Cardiac muscle cell (in vitro differentiated cells and primary cell): ENCODE results near the gene SCUBE2. TPM values are rescaled to one million over a fixed set of nuclear protein-coding genes. Genes with fewer than 3 reads are reported as not detected.
"Not testable (repeated sequence)": the region's sequence is repeated elsewhere in the genome, so short reads cannot be mapped to it uniquely, and the experiment has no call there.

Source experiments
- DNase-seq, 2 donors: peaks; one replicate each; pipeline versions ENCODE4 v3.0.0 to v3.0.0-alpha.2; 2010 to 2017; ENCODE audit warnings: low read depth in 1 of 2, low spot score in 1 of 2
- H3K27ac ChIP-seq: fragments of 200-600 bp; sonication (generic); 2 replicates; pipeline ENCODE4 v1.5.1; 2016
- H3K27me3 ChIP-seq: fragments of 200-600 bp; sonication (generic); 2 replicates; pipeline ENCODE4 v1.6.0; 2016; ENCODE audit warnings: control low read depth
- H3K36me3 ChIP-seq: fragments of 200-600 bp; sonication (generic); 2 replicates; pipeline ENCODE4 v1.5.1; 2016; ENCODE audit warnings: control low read depth
- H3K4me1 ChIP-seq: fragments of 200-600 bp; sonication (generic); 2 replicates; pipeline ENCODE4 v1.8.1; 2017; ENCODE audit warnings: low read depth, mild to moderate bottlenecking, mixed run types
- H3K4me3 ChIP-seq: fragments of 200-600 bp; sonication (generic); 2 replicates; pipeline ENCODE4 v1.5.1; 2016; ENCODE audit warnings: mild to moderate bottlenecking
- H3K9me3 ChIP-seq: fragments of 200-600 bp; sonication (generic); 2 replicates; pipeline ENCODE4 v1.5.1; 2017; ENCODE audit warnings: low read depth, mild to moderate bottlenecking, control low read depth
- CTCF ChIP-seq: IDR thresholded peaks from 2 replicates; pipeline ENCODE4 v1.5.1; 2012; ENCODE audit warnings: low read depth, mild to moderate bottlenecking, low read length
- polyA plus RNA-seq: library from polyadenylated mRNA; unstranded; fragments of >200 nt; fragmentation: Nextera tagmentation; extraction: Ambion mirVana; gene quantifications from 2 replicates; pipeline ENCODE4 v1.2.1, GENCODE V29; 2016
- total RNA-seq: library from RNA; depleted of rRNA; stranded (reverse); fragments of >200 nt; gene quantifications from 2 replicates; pipeline ENCODE4 v1.2.3, GENCODE V29; 2016

Gene SCUBE2
- total and polyA plus RNA-seq, 2 experiments from 2014 or later, result 0.21 TPM; not detected in 1

GRCh38 chr11:9099617-9100016 lies 8.2 kb upstream of the SCUBE2 start:
- Histone ChIP-seq H3K27ac (no peak overlapping the region), H3K36me3 (no peaks in the 10 kb centered on the region), H3K4me1 (no peaks in the 10 kb centered on the region), H3K9me3 (no peaks in the 10 kb centered on the region), H3K27me3 (no peaks in the 10 kb centered on the region), H3K4me3 (no peak overlapping the region)
- TF ChIP-seq CTCF, result no peak
- no peak for DNase-seq

- not testable (repeated sequence) for H3K27ac ChIP-seq, H3K9me3 ChIP-seq, H3K36me3 ChIP-seq, H3K4me3 ChIP-seq, DNase-seq, H3K27me3 ChIP-seq, H3K4me1 ChIP-seq
These were observed 7.1 kb upstream of the SCUBE2 start for GRCh38 chr11:9098455-9098854.

- H3K27me3 ChIP-seq, result peaks cover 16% of the 10 kb centered on the region
- not testable (repeated sequence) for H3K4me3 ChIP-seq, H3K27ac ChIP-seq, DNase-seq, H3K36me3 ChIP-seq, H3K9me3 ChIP-seq, H3K4me1 ChIP-seq
These were observed 6.0 kb upstream of the SCUBE2 start for GRCh38 chr11:9097186-9097943.

GRCh38 chr11:9096427-9096826 lies 5.0 kb upstream of the SCUBE2 start:
- Histone ChIP-seq H3K36me3 (no peaks in the 10 kb centered on the region), H3K4me3 (no peak overlapping the region), H3K27me3 (peaks cover 26% of the 10 kb centered on the region), H3K4me1 (no peaks in the 10 kb centered on the region), H3K27ac (no peak overlapping the region), H3K9me3 (no peaks in the 10 kb centered on the region)
- DNase-seq, result no peak
- TF ChIP-seq CTCF, result no peak

- DNase-seq, result no peak
These were observed 4.0 kb upstream of the SCUBE2 start for GRCh38 chr11:9095421-9095820.

GRCh38 chr11:9094420-9094819 lies 3.0 kb upstream of the SCUBE2 start:
- H3K27me3 ChIP-seq, result peaks cover 46% of the 10 kb centered on the region
- H3K36me3 ChIP-seq, result no peaks in the 10 kb centered on the region
- H3K9me3 ChIP-seq, result no peaks in the 10 kb centered on the region
- H3K27ac ChIP-seq, result no peak overlapping the region
- no peak overlapping the region for H3K4me3 ChIP-seq
- no peak for TF ChIP-seq CTCF
- DNase-seq, result no peak
- H3K4me1 ChIP-seq, result no peaks in the 10 kb centered on the region

More at GRCh38 chr11:9095421-9095820, 4.0 kb upstream of the SCUBE2 start:
- peak; percentile 26 for TF ChIP-seq CTCF
- H3K27ac ChIP-seq, result no peak overlapping the region
- H3K4me3 ChIP-seq, result no peak overlapping the region
- peaks cover 36% of the 10 kb centered on the region for H3K27me3 ChIP-seq
- no peaks in the 10 kb centered on the region for H3K9me3 ChIP-seq
- H3K4me1 ChIP-seq, result no peaks in the 10 kb centered on the region
- no peaks in the 10 kb centered on the region for H3K36me3 ChIP-seq
